A673 (cell line): ENCODE results near the gene ATF4. TPM values are rescaled to one million over a fixed set of nuclear protein-coding genes. Genes with fewer than 3 reads are reported as not detected.

Experiments
- BruUV-seq: library from RNA; stranded (reverse); fragments of 400-500 nt; replicated peaks from 2 replicates; lab custom pipeline; 2021; lab: Mats Ljungman, UMichigan
- CTCF ChIA-PET: fragments of 300-600 bp; sonication (Branson Sonifier 250); formaldehyde crosslinking; loops from one replicate; lab custom pipeline; 2022; ENCODE audit warnings: antibody characterized with exemption; lab: Charles Lee
- POLR2A ChIA-PET: fragments of 300-600 bp; sonication (Branson Sonifier 250); formaldehyde crosslinking; loops from one replicate; lab custom pipeline; 2022; ENCODE audit warnings: antibody characterized with exemption; ENCODE audit not compliant: low non-redundant PET; lab: Charles Lee
- DNase-seq: peaks from one replicate; pipeline ENCODE4 v3.0.0-alpha.2; 2015; ENCODE audit warnings: low spot score
- H3K27ac ChIP-seq: fragments of 200-600 bp; sonication (generic); 2 replicates; pipeline ENCODE4 v1.5.1; 2016; ENCODE audit warnings: mixed run types, low read depth, mild to moderate bottlenecking, mixed read lengths, antibody characterized with exemption, low read length; ENCODE audit not compliant: poor library complexity, severe bottlenecking
- H3K27me3 ChIP-seq: fragments of 200-600 bp; sonication (generic); replicated peaks from 2 replicates; pipeline ENCODE4 v1.6.1; 2017; ENCODE audit warnings: mixed run types, low read depth, mild to moderate bottlenecking, mixed read lengths, antibody characterized with exemption, low read length; ENCODE audit not compliant: insufficient read depth, poor library complexity
- H3K36me3 ChIP-seq: fragments of 200-600 bp; sonication (generic); 2 replicates; pipeline ENCODE4 v1.6.1; 2016; ENCODE audit warnings: mixed run types, mild to moderate bottlenecking, mixed read lengths, antibody characterized with exemption, low read length; ENCODE audit not compliant: insufficient read depth, poor library complexity, severe bottlenecking
- H3K4me1 ChIP-seq: fragments of 200-600 bp; sonication (generic); 2 replicates; pipeline ENCODE4 v1.6.1; 2017; ENCODE audit warnings: mixed run types, mild to moderate bottlenecking, mixed read lengths, antibody characterized with exemption, low read length; ENCODE audit not compliant: insufficient read depth, poor library complexity, severe bottlenecking
- H3K4me3 ChIP-seq: fragments of 200-600 bp; sonication (generic); 2 replicates; pipeline ENCODE4 v1.5.1; 2016; ENCODE audit warnings: low read depth, mixed run types, mild to moderate bottlenecking, mixed read lengths, low read length; ENCODE audit not compliant: poor library complexity, severe bottlenecking
- H3K9me3 ChIP-seq: fragments of 200-600 bp; sonication (generic); 2 replicates; pipeline ENCODE4 v1.6.1; 2016; ENCODE audit warnings: mixed run types, low read depth, mild to moderate bottlenecking, mixed read lengths, antibody characterized with exemption, low read length; ENCODE audit not compliant: poor library complexity, severe bottlenecking
- EZH2 ChIP-seq: fragments of 200-600 bp; sonication (generic); IDR thresholded peaks from 2 replicates; pipeline ENCODE4 v1.6.1; 2017; ENCODE audit warnings: borderline replicate concordance, low read depth, mild to moderate bottlenecking, mixed read lengths, antibody characterized with exemption, low read length; ENCODE audit not compliant: poor library complexity, severe bottlenecking
- intact Hi-C: fragments of 100-400 bp; cut with micrococcal nuclease; formaldehyde crosslinking; loops from one replicate; pipeline ENCODE4 v1.10.0; 2022; ENCODE audit not compliant: unreplicated experiment
- total RNA-seq: library from RNA; stranded (reverse); gene quantifications from 2 replicates; pipeline ENCODE4 v1.2.3, GENCODE V29; 2021
- TF ChIP-seq, protein P1 (sequence below): fragments of 300-800, 200-600 bp; sonication (generic); conservative IDR thresholded peaks from 2 replicates; pipeline ENCODE4 v1.5.1; 2017; ENCODE audit warnings: low read depth, mild to moderate bottlenecking, antibody characterized with exemption, low read length, moderate library complexity, mixed read lengths

Gene ATF4
- total RNA-seq, 1 experiment from 2014 or later = 476 TPM

DNA sequence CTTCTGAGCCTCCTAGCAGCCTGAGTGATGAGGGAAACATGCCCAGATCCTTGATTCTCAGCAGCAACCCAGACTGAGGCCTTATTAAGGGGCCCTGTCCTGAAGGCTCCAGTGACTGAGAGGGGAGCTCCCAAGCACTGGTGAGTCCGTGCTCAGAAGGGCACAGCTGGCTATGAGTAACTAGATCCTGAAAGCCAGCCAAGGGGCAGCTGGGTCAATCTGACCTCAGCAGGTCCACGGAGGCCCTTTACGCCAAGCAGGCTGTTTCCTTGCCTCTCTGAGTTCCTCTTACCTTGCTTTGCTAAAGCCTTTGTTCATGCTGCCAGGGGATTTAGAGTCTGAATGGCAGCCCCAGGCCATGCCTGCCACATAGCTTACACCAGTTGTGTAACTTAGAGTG is 37.6 kb upstream of the ATF4 start:
- no peak for DNase-seq
- Histone ChIP-seq H3K27ac (no peak overlapping the region), H3K4me1 (no peaks in the 10 kb centered on the region), H3K9me3 (no peaks in the 10 kb centered on the region), H3K36me3 (no peaks in the 10 kb centered on the region), H3K4me3 (no peak overlapping the region), H3K27me3 (no peaks in the 10 kb centered on the region)
- no TSS peak for BruUV-seq
- TF ChIP-seq, protein P1, sequence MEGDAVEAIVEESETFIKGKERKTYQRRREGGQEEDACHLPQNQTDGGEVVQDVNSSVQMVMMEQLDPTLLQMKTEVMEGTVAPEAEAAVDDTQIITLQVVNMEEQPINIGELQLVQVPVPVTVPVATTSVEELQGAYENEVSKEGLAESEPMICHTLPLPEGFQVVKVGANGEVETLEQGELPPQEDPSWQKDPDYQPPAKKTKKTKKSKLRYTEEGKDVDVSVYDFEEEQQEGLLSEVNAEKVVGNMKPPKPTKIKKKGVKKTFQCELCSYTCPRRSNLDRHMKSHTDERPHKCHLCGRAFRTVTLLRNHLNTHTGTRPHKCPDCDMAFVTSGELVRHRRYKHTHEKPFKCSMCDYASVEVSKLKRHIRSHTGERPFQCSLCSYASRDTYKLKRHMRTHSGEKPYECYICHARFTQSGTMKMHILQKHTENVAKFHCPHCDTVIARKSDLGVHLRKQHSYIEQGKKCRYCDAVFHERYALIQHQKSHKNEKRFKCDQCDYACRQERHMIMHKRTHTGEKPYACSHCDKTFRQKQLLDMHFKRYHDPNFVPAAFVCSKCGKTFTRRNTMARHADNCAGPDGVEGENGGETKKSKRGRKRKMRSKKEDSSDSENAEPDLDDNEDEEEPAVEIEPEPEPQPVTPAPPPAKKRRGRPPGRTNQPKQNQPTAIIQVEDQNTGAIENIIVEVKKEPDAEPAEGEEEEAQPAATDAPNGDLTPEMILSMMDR = no peak
- no peak for TF ChIP-seq EZH2
- POLR2A ChIA-PET = no interaction called here
- CTCF ChIA-PET = interaction anchor here (1.1 kb wide), 1 partner anchor 13 kb away, joined by 4 read pairs; no protein-coding TSS in a partner anchor
- intact Hi-C loops = no loop called here

DNA sequence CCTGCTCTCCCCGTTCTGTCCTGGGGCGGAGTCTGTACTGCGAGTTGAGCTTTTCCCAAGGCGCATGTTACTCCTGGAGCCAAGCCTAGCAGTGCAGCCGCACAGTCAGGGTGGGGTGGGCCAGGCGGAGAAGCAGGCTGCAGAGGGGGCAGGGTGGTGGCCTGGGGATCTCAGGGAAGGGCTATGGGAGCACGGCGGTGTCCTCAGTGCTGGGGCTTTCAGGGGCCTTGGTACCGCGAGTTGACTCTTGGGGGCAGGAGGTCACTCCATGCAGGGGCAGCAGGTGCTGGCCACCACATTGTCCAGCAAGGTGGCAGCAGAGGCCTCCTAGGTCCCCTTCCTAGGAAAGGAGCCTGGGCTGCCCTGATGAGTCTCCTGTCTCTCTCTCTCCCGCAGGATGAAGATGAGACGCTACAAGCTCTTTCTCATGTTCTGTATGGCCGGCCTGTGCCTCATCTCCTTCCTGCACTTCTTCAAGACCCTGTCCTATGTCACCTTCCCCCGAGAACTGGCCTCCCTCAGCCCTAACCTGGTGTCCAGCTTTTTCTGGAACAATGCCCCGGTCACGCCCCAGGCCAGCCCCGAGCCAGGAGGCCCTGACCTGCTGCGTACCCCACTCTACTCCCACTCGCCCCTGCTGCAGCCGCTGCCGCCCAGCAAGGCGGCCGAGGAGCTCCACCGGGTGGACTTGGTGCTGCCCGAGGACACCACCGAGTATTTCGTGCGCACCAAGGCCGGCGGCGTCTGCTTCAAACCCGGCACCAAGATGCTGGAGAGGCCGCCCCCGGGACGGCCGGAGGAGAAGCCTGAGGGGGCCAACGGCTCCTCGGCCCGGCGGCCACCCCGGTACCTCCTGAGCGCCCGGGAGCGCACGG is 33.2 kb upstream of the ATF4 start:
- no TSS peak for BruUV-seq
- POLR2A ChIA-PET = no interaction called here

DNA sequence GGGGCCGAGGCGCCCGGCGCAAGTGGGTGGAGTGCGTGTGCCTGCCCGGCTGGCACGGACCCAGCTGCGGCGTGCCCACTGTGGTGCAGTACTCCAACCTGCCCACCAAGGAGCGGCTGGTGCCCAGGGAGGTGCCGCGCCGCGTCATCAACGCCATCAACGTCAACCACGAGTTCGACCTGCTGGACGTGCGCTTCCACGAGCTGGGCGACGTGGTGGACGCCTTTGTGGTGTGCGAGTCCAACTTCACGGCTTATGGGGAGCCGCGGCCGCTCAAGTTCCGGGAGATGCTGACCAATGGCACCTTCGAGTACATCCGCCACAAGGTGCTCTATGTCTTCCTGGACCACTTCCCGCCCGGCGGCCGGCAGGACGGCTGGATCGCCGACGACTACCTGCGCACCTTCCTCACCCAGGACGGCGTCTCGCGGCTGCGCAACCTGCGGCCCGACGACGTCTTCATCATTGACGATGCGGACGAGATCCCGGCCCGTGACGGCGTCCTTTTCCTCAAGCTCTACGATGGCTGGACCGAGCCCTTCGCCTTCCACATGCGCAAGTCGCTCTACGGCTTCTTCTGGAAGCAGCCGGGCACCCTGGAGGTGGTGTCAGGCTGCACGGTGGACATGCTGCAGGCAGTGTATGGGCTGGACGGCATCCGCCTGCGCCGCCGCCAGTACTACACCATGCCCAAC is 32.4 kb upstream of the ATF4 start:
- no peaks in the 10 kb centered on the region for H3K9me3 ChIP-seq
- H3K27ac ChIP-seq = no peak overlapping the region
- H3K4me1 ChIP-seq = no peaks in the 10 kb centered on the region
- H3K4me3 ChIP-seq = no peak overlapping the region
- intact Hi-C loops = no loop called here
- ChIA-PET POLR2A (no interaction called here), CTCF (no interaction called here)
- no peak for DNase-seq
- no TSS peak for BruUV-seq
- TF ChIP-seq, protein P1 = no peak
- TF ChIP-seq EZH2 = no peak
- no peaks in the 10 kb centered on the region for H3K36me3 ChIP-seq
- H3K27me3 ChIP-seq = no peaks in the 10 kb centered on the region

More for the DNA sequence above, 33.2 kb upstream of the ATF4 start:
- no peaks in the 10 kb centered on the region for H3K36me3 ChIP-seq
- intact Hi-C loops = no loop called here
- DNase-seq = no peak
- no peak overlapping the region for H3K4me3 ChIP-seq
- H3K4me1 ChIP-seq = no peaks in the 10 kb centered on the region
- H3K27ac ChIP-seq = no peak overlapping the region
- H3K27me3 ChIP-seq = no peaks in the 10 kb centered on the region
- CTCF ChIA-PET = no interaction called here
- no peaks in the 10 kb centered on the region for H3K9me3 ChIP-seq
- TF ChIP-seq EZH2 = no peak
- TF ChIP-seq, protein P1 = no peak
